Amniotic epithelial cell (primary cell): ENCODE data around the gene TBC1D12.

Experiments
- DNase-seq: peaks from one replicate; pipeline ENCODE4 v3.0.0-alpha.2; 2010; ENCODE audit warnings: low read depth

Gene TBC1D12

GRCh38 chr10:94407668-94408067, 5.3 kb downstream of the TBC1D12 start:
- DNase-seq: no peak

GRCh38 chr10:94409021-94409657, 6.8 kb downstream of the TBC1D12 start:
- DNase-seq: no peak

GRCh38 chr10:94411304-94411703, 9.0 kb downstream of the TBC1D12 start:
- DNase-seq: no peak

GRCh38 chr10:94412449-94412848, 10.1 kb downstream of the TBC1D12 start:
- no peak for DNase-seq

- no peak for DNase-seq
Measured at GRCh38 chr10:94413361-94413760, 11.0 kb downstream of the TBC1D12 start.

- no peak for DNase-seq
Measured at GRCh38 chr10:94416896-94417295, 14.6 kb downstream of the TBC1D12 start.

GRCh38 chr10:94417321-94417720, 15.0 kb downstream of the TBC1D12 start:
- DNase-seq: no peak

- DNase-seq: no peak
Measured at GRCh38 chr10:94420516-94420915, 18.2 kb downstream of the TBC1D12 start.

- DNase-seq: no peak
Measured at GRCh38 chr10:94420998-94421528, 18.7 kb downstream of the TBC1D12 start.

GRCh38 chr10:94423627-94424026, 21.3 kb downstream of the TBC1D12 start:
- DNase-seq: peak; percentile 80

GRCh38 chr10:94424714-94425337, 22.5 kb downstream of the TBC1D12 start:
- no peak for DNase-seq

- DNase-seq: no peak
Measured at GRCh38 chr10:94425942-94426341, 23.6 kb downstream of the TBC1D12 start.

- no peak for DNase-seq
Measured at GRCh38 chr10:94427166-94427565, 24.8 kb downstream of the TBC1D12 start.

- DNase-seq: peak; percentile 63
Measured at GRCh38 chr10:94428766-94429707, 26.7 kb downstream of the TBC1D12 start.

GRCh38 chr10:94430701-94431100, 28.4 kb downstream of the TBC1D12 start:
- DNase-seq: peak; percentile 60

- no peak for DNase-seq
Measured at GRCh38 chr10:94432443-94432842, 30.1 kb downstream of the TBC1D12 start.

GRCh38 chr10:94439275-94439861, 37.0 kb downstream of the TBC1D12 start:
- peak; percentile 8 for DNase-seq

GRCh38 chr10:94440096-94440495, 37.8 kb downstream of the TBC1D12 start:
- DNase-seq: no peak

- DNase-seq: peak; percentile 26
Measured at GRCh38 chr10:94443047-94443446, 40.7 kb downstream of the TBC1D12 start.

- DNase-seq: peak; percentile 90
Measured at GRCh38 chr10:94443549-94443948, 41.2 kb downstream of the TBC1D12 start.

GRCh38 chr10:94450782-94451181, 48.4 kb downstream of the TBC1D12 start:
- DNase-seq: no peak

- DNase-seq: no peak
Measured at GRCh38 chr10:94451883-94452519, 49.7 kb downstream of the TBC1D12 start.
